KOPT-K1 (cell line): ENCODE results near the gene DGKE.
A peak's percentile ranks its signal among the peaks of the same experiment; 100 is the strongest.

Experiments used
- H3K27ac ChIP-seq: fragments of 200-600 bp; sonication (generic); 2 replicates; pipeline ENCODE4 v1.5.1; 2016; ENCODE audit warnings: antibody characterized with exemption, mild to moderate bottlenecking, low read depth, low read length; ENCODE audit not compliant: poor library complexity, severe bottlenecking
- H3K36me3 ChIP-seq: fragments of 200-600 bp; sonication (generic); 2 replicates; pipeline ENCODE4 v1.5.1; 2017; ENCODE audit warnings: antibody characterized with exemption, mild to moderate bottlenecking, low read length, moderate library complexity; ENCODE audit not compliant: insufficient read depth
- H3K9me3 ChIP-seq: fragments of 200-600 bp; sonication (generic); 2 replicates; pipeline ENCODE4 v1.5.1; 2017; ENCODE audit warnings: antibody characterized with exemption, low read length, mild to moderate bottlenecking; ENCODE audit not compliant: insufficient read depth, poor library complexity, severe bottlenecking

The DGKE gene

DNA sequence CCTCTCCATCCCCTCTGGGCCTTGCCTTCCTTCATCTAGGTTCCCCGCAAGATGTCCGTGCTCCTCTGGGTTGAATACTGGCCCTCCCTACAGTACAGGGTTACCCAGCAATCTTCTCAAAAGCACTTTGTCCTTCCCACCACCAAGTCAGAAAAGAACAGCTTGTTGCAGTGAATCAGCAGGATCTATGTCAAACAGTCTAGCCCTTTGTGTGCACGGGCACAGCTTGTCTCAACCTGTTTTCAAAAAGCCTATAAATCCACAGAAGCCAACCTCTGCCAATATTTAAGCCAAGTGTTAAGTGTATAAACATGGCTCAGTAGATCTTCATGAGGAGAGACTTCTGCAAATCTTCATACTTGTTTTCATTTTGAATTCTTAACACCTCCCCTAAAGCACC lies 25.4 kb upstream of the DGKE start:
- Histone ChIP-seq H3K9me3 (no peaks in the 10 kb centered on the region), H3K27ac (no peak overlapping the region), H3K36me3 (no peaks in the 10 kb centered on the region)

DNA sequence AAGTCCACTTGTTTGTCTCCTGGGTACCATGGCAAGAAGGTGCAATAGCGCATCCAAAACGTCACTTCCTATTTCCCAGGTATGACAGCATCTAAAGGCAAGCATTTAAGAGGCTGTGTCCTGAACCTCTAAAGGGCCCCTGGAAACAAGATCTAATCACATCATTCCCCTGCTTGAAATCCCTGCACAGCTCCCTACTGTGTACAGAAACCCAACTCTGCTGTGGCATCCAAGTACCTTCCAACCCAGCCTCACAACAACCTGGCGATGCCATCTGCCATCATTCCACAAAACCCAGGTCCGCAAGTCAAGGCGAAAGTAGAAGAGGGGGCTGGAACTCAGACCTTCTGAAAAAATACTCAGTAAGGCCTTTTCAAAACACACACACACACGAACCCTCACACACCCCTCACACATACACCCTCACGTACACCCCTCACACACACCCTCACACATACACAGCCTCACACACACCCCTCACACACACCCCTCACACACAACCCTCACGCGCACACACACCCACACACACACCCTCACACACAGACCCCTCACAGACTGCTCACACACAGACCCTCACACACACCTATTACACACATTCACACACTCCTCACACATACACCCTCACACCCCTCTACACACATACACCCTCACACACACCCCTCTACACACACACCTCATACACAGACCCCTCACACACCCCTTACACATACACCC lies 24.7 kb upstream of the DGKE start:
- H3K27ac ChIP-seq, result peak overlapping the region; percentile 87
- no peaks in the 10 kb centered on the region for H3K9me3 ChIP-seq
- H3K36me3 ChIP-seq, result no peaks in the 10 kb centered on the region

DNA sequence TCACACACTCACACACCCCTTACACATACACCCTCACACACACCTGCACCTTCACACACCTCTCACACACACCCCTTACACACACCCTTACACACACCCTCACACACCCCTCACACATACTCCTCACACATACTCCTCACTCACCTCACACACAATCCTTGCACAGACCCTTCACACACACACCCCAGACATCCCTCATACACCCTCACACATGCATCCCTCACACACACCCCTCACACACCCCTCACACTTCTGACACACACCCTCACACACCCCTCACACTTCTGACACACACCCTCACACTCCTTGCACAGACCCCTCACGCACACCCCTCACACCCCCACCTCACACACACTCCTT lies 24.2 kb upstream of the DGKE start:
- H3K27ac ChIP-seq, result peak overlapping the region; percentile 87
- no peaks in the 10 kb centered on the region for H3K36me3 ChIP-seq
- H3K9me3 ChIP-seq, result no peaks in the 10 kb centered on the region

DNA sequence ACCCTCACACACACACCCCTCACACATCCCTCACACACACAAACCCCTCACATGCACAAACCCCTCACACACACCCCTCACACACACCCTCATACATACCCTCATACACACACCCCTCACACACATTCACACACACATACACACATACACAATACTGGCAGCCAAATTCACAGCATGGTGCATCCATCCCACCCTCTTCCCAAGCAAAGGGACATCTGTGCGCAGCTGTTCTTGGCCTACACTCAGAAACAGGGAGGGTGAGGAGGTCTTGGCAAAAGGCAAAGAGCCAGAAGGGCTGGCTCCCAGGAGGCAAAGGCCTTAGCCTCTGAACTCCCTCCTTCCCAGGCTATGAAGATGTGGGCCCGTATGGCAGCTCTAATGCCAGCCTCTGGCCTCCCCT lies 23.6 kb upstream of the DGKE start:
- Histone ChIP-seq H3K9me3 (no peaks in the 10 kb centered on the region), H3K27ac (peak overlapping the region; percentile 87), H3K36me3 (no peaks in the 10 kb centered on the region)

DNA sequence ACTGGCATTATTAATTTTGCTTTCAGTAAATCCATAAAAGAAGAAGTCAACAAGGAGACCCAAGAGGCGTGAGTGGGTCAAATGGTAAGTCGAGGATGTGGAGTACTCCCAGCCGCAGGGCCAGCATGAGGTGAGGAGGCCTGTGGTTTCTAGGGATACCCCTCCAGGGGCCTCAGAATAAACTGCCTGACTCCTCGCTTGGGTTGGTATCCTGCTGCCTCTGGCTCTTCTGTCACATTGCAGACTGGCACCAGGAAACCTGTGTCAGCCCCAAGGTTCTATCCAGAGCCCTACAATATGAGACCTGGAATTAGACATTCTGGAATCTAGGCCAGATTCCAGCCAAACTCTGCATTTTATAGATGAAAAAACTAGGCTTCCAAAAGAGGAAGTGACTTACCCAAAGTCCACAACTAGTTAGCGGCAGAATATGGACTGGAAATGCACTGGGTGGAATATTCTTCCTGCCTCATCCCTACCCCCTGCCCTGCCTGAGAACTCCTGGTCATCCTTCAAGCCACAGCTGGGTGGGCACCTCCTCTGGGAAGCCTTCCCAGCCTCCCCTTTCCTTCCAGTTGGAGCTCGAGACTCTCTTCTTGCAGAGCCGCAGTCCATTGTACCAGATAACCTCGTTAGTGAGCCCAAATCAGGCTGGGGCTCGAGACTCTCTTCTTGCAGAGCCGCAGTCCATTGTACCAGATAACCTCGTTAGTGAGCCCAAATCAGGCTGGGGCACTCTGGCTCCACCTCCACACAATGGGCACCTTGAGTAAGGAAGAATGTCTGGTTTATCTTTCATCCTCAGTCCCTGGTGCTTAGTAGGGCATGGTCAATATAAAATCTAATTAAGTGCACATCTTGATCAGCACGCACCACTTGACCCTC lies 22.8 kb upstream of the DGKE start:
- Histone ChIP-seq H3K9me3 (no peaks in the 10 kb centered on the region), H3K36me3 (no peaks in the 10 kb centered on the region), H3K27ac (peak overlapping the region; percentile 87)

DNA sequence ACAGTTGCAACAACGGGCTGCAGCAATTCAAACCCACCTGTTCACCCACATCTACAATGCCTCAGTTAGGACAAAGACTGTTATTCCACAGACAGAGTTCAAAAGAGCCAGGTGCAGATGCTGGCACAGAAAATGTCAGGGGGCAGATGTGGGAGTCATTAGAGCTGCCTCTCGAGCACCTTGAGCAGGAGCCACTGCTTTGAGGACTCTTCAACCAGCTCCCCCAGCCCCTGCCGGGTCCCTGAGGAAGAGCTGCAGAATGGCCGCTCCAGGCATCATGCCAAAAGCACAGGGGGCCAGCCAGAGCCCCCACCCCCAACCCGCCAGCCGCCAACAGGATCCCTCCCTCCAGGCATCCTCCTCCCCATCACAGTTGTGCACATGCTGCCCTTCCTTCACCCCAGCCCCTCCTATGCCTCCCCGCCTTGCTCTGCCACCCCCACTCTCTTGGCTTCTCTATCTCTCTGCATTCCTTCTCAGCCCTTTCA lies 21.0 kb upstream of the DGKE start:
- peak overlapping the region; percentile 87 for H3K27ac ChIP-seq
- H3K9me3 ChIP-seq, result no peaks in the 10 kb centered on the region
- no peaks in the 10 kb centered on the region for H3K36me3 ChIP-seq

DNA sequence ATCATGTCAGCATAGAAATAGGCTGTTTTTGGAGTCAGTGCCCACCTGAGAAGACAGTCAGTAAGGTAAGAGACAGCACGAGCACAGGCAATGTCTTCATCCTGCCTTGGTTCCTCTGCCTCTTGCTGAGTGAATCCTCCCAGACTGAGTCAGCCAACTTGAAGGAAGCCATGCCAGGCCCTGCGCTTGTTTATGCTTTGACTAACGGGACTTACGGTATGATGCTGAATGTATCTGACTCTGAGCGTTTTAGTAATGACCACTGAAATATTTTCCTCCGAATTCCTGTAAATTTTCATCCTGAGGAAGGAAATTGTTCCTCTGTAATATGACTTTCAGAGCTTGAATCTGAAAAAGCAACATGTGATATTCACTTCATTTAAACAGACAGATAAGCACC lies 18.2 kb upstream of the DGKE start:
- no peaks in the 10 kb centered on the region for H3K9me3 ChIP-seq
- no peaks in the 10 kb centered on the region for H3K36me3 ChIP-seq
- H3K27ac ChIP-seq, result no peak overlapping the region

DNA sequence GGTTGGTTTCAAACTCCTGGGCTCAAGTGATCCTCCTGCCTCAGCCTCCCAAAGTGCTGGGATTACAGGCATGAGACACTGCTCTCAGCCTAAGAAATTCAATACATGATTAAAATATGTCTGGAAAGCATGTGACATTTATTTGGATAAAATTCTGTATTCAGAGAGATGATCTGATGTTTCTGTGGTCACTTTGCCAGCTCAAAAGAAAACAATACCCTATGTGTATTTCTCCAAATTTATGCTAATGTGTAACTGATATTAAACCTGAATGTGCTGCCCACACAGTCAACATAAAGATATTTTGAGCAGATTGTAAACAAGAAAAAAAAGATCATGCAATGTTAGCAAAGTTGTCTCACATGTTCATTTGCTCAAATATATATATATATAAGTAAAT lies 16.9 kb upstream of the DGKE start:
- Histone ChIP-seq H3K36me3 (no peaks in the 10 kb centered on the region), H3K27ac (no peak overlapping the region), H3K9me3 (no peaks in the 10 kb centered on the region)

DNA sequence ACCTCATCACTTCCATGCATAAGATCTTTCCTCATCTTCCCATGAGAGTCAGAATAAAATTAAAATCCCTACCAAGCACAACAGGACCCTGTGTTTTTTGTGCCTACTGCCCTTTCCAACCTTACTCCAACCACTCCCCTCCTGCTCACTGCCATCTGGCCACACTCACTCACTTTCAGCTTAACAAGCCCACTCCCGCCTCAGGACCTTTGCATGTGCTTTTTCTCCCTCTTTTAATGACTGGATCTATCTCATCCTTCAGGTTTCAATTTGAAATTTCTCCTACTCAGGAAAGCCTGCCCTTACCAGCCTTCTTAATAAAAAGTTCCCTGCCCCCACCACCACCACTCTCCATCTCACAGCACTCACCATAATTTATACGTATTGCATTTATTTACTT lies 14.9 kb upstream of the DGKE start:
- Histone ChIP-seq H3K36me3 (no peaks in the 10 kb centered on the region), H3K27ac (no peak overlapping the region), H3K9me3 (no peaks in the 10 kb centered on the region)

DNA sequence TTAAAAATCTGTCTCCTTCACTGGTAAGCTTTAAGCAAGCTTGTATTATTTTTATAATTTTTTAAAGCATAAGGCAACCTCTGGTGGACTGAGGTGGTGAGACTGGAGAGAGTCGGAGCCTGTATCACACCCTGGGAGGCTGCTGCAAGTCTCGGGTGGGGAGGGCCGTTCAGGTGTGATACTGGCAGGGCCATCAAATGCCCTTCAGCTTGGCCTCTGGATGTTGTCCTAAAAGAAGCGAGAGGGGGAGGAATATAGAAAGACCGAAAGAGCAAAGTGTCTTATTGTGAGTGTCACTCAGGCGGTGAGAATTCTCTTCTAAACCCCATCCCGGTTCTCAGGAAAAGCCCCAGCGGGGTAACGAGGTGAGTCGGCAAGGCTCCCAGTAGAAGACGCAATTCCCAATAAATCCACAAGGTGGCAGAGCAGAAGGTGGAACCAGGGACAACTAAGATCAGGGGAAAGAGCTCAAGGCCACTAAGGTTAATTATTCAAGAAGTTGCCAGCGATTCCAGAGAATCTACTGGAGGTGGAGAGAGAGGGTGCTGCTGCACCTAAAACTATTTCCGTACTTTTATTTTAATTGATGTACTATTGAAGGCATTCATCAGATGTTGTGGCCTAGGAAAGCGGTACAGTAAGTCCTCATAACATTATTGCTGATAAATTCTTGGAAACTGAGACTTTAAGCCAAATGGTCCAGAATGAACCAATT lies 14.4 kb upstream of the DGKE start:
- H3K36me3 ChIP-seq, result no peaks in the 10 kb centered on the region
- no peaks in the 10 kb centered on the region for H3K9me3 ChIP-seq
- no peak overlapping the region for H3K27ac ChIP-seq

DNA sequence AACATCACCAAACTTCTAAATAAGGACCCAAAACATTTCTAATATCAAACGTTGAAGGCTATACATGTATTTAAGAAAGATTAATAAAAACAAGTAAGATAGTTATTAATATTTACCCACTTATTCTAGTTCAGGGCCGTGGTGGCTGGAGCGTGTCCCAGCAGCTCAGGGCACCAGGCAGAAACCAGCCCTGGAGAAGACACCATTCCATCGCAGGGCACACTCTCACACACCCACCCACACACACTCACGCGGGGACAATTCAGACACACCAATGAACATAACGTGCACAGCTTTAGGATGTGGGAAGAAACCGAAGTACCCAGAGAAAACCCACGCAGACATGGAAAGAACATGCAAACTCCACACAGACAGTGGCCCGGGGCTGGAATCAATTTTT lies 13.7 kb upstream of the DGKE start:
- no peaks in the 10 kb centered on the region for H3K9me3 ChIP-seq
- H3K27ac ChIP-seq, result no peak overlapping the region
- no peaks in the 10 kb centered on the region for H3K36me3 ChIP-seq

DNA sequence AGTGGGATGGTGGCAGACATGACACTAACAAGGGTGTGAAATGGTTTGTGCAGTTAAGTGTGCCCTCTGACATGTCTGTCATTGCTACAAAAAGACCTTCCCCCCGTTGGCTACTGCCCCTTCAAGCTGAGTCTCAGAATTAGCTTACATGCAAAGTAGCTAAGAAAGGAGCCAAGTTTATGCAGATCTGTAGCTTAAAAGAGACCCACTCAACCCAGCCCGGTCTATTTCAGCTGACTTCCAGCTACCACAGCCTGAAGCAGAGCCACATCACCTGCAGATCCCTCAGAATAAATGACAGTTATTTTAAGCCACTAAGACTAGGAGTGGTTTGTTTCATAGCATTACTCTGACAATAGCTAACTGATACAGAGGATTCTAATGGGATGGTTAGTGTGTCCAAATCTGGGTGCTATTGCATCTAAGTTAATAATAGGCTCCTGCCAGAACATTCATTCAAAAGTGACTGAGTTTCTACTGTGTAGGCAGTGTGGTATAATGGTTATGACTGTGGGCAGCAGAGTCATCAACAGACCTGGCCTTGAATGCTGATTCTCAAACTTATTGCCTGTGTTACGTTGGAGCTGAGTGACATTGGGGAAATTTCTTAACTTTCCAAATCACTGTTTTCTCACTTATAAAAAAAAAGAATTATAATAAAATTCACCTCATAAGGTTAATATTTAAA lies 12.0 kb upstream of the DGKE start:
- Histone ChIP-seq H3K27ac (peak overlapping the region; percentile 25), H3K9me3 (no peaks in the 10 kb centered on the region), H3K36me3 (0 out of 2 replicates have a peak, but pooled peaks cover 1% of the 10 kb centered on the region)

DNA sequence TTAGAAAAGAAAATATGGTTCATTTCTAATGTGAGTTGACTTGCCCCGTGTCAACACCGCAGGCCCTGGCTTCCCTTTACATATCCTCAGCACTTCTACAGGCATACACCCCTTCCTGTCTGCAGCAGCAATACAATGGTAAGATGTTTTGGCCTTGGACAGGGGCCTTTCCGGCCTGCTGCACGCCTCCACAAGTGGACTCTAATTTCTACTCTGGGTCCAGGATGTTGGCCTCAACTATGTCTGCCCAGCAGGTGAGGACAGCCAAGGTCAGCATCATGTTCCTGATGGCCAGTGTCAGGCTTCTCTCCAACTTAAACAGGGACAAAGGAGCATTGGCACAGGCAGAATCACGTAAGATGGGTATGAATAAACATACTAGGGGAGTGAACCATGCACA lies 11.2 kb upstream of the DGKE start:
- Histone ChIP-seq H3K27ac (no peak overlapping the region), H3K9me3 (no peaks in the 10 kb centered on the region), H3K36me3 (0 out of 2 replicates have a peak, but pooled peaks cover 9% of the 10 kb centered on the region)

DNA sequence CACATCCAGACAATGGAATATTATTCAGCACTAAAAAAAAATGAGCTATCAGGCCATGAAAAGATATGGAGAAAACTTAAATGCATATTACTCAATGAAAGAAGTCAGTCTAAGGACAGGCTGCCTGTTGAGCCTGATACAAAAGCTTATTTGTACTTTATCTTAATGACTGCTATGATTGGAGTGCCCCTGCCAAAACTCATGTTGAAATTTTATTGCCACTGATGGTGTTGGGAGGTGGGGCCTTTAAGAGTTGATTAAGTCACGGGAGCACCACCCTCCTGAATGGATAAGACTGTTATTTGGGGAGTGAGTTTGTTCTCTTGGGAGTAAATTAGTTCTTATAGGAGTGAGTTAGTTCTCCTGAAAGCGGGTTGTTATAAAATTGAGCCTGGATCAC lies 10.1 kb upstream of the DGKE start:
- no peak overlapping the region for H3K27ac ChIP-seq
- peaks cover 18% of the 10 kb centered on the region for H3K36me3 ChIP-seq
- no peaks in the 10 kb centered on the region for H3K9me3 ChIP-seq

DNA sequence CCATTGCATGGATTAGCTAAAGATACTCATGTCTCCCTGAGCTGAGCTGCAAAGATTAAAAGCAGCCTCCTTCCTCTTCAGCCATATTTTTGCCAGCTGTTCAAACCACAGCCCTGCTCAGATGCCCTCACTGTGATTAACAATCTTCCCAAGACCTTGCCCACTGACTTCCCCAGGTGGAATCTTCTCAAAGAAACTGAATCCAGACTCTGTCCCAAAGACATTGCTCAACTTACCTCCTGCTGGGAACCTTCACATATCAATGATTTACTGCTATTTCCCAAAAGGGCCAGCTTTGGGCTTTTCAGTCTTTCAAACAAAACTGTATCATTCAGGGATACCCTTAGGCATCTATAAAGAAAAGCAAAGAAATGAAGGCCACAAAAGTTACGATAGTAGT lies 9.4 kb upstream of the DGKE start:
- Histone ChIP-seq H3K27ac (no peak overlapping the region), H3K9me3 (no peaks in the 10 kb centered on the region), H3K36me3 (peaks cover 21% of the 10 kb centered on the region)
